22Rv1 (cell line): Measurements from ENCODE around the gene BTBD10.

Experiments used
- ZFX ChIP-seq: fragments of 450-650 bp; IDR thresholded peaks from 2 replicates; pipeline ENCODE4 v1.6.1; 2017; ENCODE audit warnings: antibody characterized with exemption, borderline replicate concordance
- TF ChIP-seq, protein P1 (sequence below): fragments of 450-650 bp; IDR thresholded peaks from 2 replicates; pipeline ENCODE4 v1.5.1; 2017; ENCODE audit warnings: mild to moderate bottlenecking

DNA sequence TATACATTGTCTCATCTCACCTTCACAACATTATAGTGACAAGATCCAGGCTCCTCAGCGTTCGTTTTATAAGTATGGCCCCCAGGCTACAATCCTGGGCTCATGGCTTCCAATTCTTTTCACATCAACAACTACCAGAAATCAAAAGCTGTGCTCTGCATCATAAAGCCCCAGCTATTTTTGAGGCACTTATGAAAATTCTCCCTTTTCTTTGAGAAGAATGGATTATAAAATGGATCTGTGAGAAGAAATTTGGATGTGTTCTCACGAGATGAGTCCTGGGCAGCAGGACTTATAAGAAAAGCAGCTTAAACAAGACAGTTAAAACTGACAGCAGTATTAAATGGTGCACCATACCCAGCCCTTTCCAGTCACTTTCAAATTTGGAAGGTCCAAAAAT lies 80.3 kb downstream of the BTBD10 start:
- TF ChIP-seq, protein P1, sequence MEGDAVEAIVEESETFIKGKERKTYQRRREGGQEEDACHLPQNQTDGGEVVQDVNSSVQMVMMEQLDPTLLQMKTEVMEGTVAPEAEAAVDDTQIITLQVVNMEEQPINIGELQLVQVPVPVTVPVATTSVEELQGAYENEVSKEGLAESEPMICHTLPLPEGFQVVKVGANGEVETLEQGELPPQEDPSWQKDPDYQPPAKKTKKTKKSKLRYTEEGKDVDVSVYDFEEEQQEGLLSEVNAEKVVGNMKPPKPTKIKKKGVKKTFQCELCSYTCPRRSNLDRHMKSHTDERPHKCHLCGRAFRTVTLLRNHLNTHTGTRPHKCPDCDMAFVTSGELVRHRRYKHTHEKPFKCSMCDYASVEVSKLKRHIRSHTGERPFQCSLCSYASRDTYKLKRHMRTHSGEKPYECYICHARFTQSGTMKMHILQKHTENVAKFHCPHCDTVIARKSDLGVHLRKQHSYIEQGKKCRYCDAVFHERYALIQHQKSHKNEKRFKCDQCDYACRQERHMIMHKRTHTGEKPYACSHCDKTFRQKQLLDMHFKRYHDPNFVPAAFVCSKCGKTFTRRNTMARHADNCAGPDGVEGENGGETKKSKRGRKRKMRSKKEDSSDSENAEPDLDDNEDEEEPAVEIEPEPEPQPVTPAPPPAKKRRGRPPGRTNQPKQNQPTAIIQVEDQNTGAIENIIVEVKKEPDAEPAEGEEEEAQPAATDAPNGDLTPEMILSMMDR = no peak
- no peak for TF ChIP-seq ZFX
